ENCODE data around the gene FOXB1.

GRCh38 chr15:59991834-59992233 lies 12.3 kb upstream of the FOXB1 start:
- TF ChIP-seq CTCF (IDR thresholded peaks at IDR 0.05): no peak
- TF ChIP-seq POLR2A (IDR thresholded peaks at IDR 0.05): no peak
